Stimulated activated CD4-positive, alpha-beta T cell treated with anti-CD3 and anti-CD28 coated beads, Interleukin-4, amount 100 ng/mL, for 1 hour (primary cell): Measurements from ENCODE around the gene STAT3.
A peak's percentile ranks its signal among the peaks of the same experiment; 100 is the strongest.
"Not testable (repeated sequence)": the region's sequence is repeated elsewhere in the genome, so short reads cannot be mapped to it uniquely, and the experiment has no call there.

Source experiments
- DNase-seq: peaks from one replicate; pipeline ENCODE4 v3.0.0-alpha.2; 2020

STAT3 gene

GRCh38 chr17:42388381-42389134 lies at the start of gene STAT3:
TSS of gene STAT3 (minus strand) at chr17:42388442. CDS start at chr17:42348516, 39,926 bp downstream.
- peak; percentile 100 for DNase-seq

GRCh38 chr17:42436391-42436790 lies 48.1 kb upstream of the STAT3 start:
- no peak for DNase-seq

GRCh38 chr17:42431758-42432161 lies 43.5 kb upstream of the STAT3 start:
- DNase-seq: no peak

- DNase-seq: no peak
These were observed 41.6 kb upstream of the STAT3 start for GRCh38 chr17:42429726-42430447.

GRCh38 chr17:42428141-42428944 lies 40.1 kb upstream of the STAT3 start:
- DNase-seq: no peak

- DNase-seq: no peak
These were observed 36.9 kb upstream of the STAT3 start for GRCh38 chr17:42424991-42425610.

- DNase-seq: no peak
These were observed 35.5 kb upstream of the STAT3 start for GRCh38 chr17:42423766-42424165.

GRCh38 chr17:42422958-42423712 lies 34.9 kb upstream of the STAT3 start, which contains the start of gene CAVIN1:
TSS of gene CAVIN1 (minus strand) at chr17:42423256. CDS start at chr17:42423097, 159 bp downstream.
- peak; percentile 24 for DNase-seq

- DNase-seq: peak; percentile 40
These were observed 34.2 kb upstream of the STAT3 start for GRCh38 chr17:42422412-42422957.

- peak; percentile 23 for DNase-seq
These were observed 33.5 kb upstream of the STAT3 start for GRCh38 chr17:42421507-42422338.

- DNase-seq: no peak
These were observed 32.9 kb upstream of the STAT3 start for GRCh38 chr17:42421136-42421506.

- not testable (repeated sequence) for DNase-seq
These were observed 29.7 kb upstream of the STAT3 start for GRCh38 chr17:42417981-42418380.

- peak; percentile 64 for DNase-seq
These were observed 26.6 kb upstream of the STAT3 start for GRCh38 chr17:42414704-42415409.

- no peak for DNase-seq
These were observed 25.3 kb upstream of the STAT3 start for GRCh38 chr17:42413464-42414040.

- DNase-seq: no peak
These were observed 23.9 kb upstream of the STAT3 start for GRCh38 chr17:42411905-42412679.

- no peak for DNase-seq
These were observed 23.1 kb upstream of the STAT3 start for GRCh38 chr17:42411361-42411760.

GRCh38 chr17:42410319-42410685 lies 22.1 kb upstream of the STAT3 start:
- no peak for DNase-seq

GRCh38 chr17:42409523-42410318 lies 21.5 kb upstream of the STAT3 start:
- no peak for DNase-seq
